GM19099 (cell line): ENCODE results near the gene CDK5R2.

ENCODE experiments used
- POLR2A ChIP-seq: IDR thresholded peaks from 3 replicates; pipeline ENCODE4 v1.6.1; 2011; ENCODE audit warnings: low read depth; ENCODE audit not compliant: insufficient read length; ENCODE audit errors: extremely low read depth

CDK5R2 gene

GRCh38 chr2:218959141-218959731, at the start of gene CDK5R2:
CDK5R2 (plus strand) TSS chr2:218959666; CDS start chr2:218959821, 155 bp downstream.
- TF ChIP-seq POLR2A = no peak

GRCh38 chr2:218910741-218911140, 48.7 kb upstream of the CDK5R2 start:
- TF ChIP-seq POLR2A = no peak

- no peak for TF ChIP-seq POLR2A
Measured at GRCh38 chr2:218920504-218920903, 39.0 kb upstream of the CDK5R2 start.

- no peak for TF ChIP-seq POLR2A
Measured at GRCh38 chr2:218924757-218925156, 34.7 kb upstream of the CDK5R2 start.

- no peak for TF ChIP-seq POLR2A
Measured at GRCh38 chr2:218925434-218925833, 34.0 kb upstream of the CDK5R2 start.

GRCh38 chr2:218927422-218927821, 32.0 kb upstream of the CDK5R2 start:
- TF ChIP-seq POLR2A = no peak

- no peak for TF ChIP-seq POLR2A
Measured at GRCh38 chr2:218927876-218928275, 31.6 kb upstream of the CDK5R2 start.

- no peak for TF ChIP-seq POLR2A
Measured at GRCh38 chr2:218944759-218945404, 14.6 kb upstream of the CDK5R2 start.

- no peak for TF ChIP-seq POLR2A
Measured at GRCh38 chr2:218946621-218947020, 12.8 kb upstream of the CDK5R2 start.

GRCh38 chr2:218952160-218952559, 7.3 kb upstream of the CDK5R2 start:
- TF ChIP-seq POLR2A = no peak

- no peak for TF ChIP-seq POLR2A
Measured at GRCh38 chr2:218953366-218953954, 6.0 kb upstream of the CDK5R2 start.

GRCh38 chr2:218954541-218955300, 4.7 kb upstream of the CDK5R2 start:
- no peak for TF ChIP-seq POLR2A

- no peak for TF ChIP-seq POLR2A
Measured at GRCh38 chr2:218956039-218956438, 3.4 kb upstream of the CDK5R2 start.

GRCh38 chr2:218957671-218958070, 1.8 kb upstream of the CDK5R2 start:
- no peak for TF ChIP-seq POLR2A

- no peak for TF ChIP-seq POLR2A
Measured at GRCh38 chr2:218958276-218958675, 1.2 kb upstream of the CDK5R2 start.
